GM12865 (cell line): ENCODE data around the gene PSENEN.

Experiments used
- DNase-seq: peaks from one replicate; pipeline ENCODE4 v3.0.0; 2010; ENCODE audit warnings: low read depth
- H3K4me3 ChIP-seq: 2 replicates; pipeline ENCODE4 v1.5.1; 2011; ENCODE audit warnings: mild to moderate bottlenecking, low read depth, low read length, control low read depth
- CTCF ChIP-seq: IDR thresholded peaks from 2 replicates; pipeline ENCODE4 v1.5.1; 2011; ENCODE audit warnings: low read length, control low read depth, low read depth, inconsistent platforms; ENCODE audit not compliant: insufficient read depth; ENCODE audit errors: missing control alignments

Gene PSENEN

DNA sequence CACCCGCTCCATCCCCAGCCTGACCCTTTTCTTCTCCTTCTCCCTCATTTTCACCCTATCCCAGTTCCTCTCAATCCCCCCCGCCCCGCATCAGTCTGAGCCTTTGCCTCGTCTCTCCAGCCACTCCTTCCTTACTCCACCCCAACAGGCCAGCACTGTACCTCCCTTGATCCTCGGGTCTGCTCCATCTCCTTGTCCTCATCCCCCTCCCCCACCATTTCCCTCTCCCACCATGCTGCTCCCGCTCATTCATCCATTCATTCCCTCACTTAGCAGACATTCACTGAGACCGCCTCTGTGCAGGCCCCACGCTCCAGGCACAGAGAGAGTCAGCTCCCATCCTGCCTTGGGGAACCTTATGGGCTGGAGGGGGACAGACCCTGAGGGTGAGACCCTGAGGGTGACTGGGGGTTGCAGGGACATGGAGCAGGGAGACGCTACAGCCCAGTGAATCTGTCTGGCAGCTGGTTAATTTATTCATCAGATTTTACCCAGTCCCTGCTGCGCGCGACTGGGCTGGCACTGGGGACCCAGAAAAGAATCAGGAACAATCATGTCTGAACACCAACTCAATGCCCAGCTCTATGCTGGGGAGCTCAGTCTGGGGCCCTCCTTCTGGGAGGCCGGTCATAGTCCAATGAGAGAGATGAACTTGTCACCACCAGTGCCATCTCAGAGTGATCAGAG is 30.8 kb downstream of the PSENEN start:
- no peak for TF ChIP-seq CTCF
- DNase-seq = no peak
- H3K4me3 ChIP-seq = peak overlapping the region; percentile 60

GRCh38 chr19:35777086-35777841 is 31.8 kb downstream of the PSENEN start:
- no peak for DNase-seq
- TF ChIP-seq CTCF = no peak
- H3K4me3 ChIP-seq = no peak overlapping the region

GRCh38 chr19:35777961-35778360 is 32.5 kb downstream of the PSENEN start:
- no peak for TF ChIP-seq CTCF

GRCh38 chr19:35779033-35779432 is 33.6 kb downstream of the PSENEN start:
- H3K4me3 ChIP-seq = no peak overlapping the region
- no peak for DNase-seq
- TF ChIP-seq CTCF = no peak

More at GRCh38 chr19:35777961-35778360, 32.5 kb downstream of the PSENEN start:
- H3K4me3 ChIP-seq = no peak overlapping the region
- DNase-seq = no peak

DNA sequence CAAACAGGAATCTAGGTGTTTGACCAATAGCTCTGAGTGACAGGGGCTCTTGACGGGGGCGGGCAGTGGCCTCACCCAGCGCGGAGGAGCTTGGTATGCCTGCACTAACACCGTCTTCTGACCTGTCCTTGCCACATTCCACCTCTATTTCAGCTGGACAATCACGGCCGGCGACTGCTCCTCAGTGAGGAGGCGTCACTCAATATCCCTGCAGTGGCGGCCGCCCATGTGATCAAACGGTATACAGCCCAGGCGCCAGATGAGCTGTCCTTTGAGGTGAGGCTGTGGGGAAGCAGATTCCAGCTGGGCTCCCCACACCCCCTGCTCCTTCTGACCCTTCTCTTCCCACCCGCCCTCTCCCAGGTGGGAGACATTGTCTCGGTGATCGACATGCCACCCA is 34.6 kb downstream of the PSENEN start:
- H3K4me3 ChIP-seq = no peak overlapping the region
- no peak for DNase-seq
- no peak for TF ChIP-seq CTCF

DNA sequence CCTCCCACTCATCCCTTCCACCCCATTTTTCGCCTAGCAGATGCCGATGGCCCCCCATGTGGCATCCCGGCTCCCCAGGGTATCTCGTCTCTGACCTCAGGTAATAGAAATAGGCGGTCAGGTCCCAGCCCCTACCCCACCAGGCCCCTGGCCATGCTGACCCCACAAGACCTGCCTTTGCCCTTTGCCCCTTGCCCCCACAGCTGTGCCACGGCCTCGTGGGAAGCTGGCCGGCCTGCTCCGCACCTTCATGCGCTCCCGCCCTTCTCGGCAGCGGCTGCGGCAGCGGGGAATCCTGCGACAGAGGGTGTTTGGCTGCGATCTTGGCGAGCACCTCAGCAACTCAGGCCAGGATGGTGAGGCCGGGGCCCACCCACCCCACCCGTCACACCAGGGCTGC is 35.3 kb downstream of the PSENEN start:
- no peak for TF ChIP-seq CTCF
- H3K4me3 ChIP-seq = no peak overlapping the region
- no peak for DNase-seq
